CD4-positive, alpha-beta T cell treated with Interleukin-2 at 100 ng/mL for 4 hours (primary cell): ENCODE data around the gene GUCY1B1.

ENCODE experiments used
- DNase-seq: peaks from one replicate; pipeline ENCODE4 v3.0.0-alpha.2; 2020; ENCODE audit warnings: low spot score

GUCY1B1 gene

DNA sequence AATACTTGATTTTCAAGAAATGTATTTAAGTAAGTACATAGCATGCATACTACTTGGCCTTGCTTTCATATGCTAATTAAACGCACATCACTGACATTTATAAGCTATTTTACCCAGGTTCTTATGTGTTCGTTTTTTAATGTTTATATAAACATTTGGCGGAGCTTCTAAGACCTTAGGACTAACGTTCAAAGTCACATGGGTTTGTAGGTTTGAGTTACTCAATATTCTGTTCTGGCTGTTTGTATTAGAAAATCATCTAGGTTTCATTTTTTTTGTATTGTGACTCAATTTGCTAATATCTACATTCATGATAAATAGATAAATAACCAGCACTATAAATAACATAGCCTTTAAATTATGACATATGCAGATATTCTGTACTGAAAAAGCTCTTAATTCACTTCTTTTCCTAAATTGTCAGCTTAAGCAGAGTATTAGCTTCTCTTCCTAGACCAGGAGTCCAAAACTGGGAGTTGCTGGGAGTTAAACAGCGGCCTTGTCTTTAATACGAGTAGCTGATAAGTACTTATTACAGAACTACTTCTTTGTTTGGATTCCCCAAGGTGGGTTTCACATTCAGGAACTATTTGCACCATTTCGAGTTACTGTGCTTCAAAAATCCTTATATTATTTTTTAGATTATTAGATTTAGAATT is 42.0 kb downstream of the GUCY1B1 start:
- DNase-seq, result no peak

DNA sequence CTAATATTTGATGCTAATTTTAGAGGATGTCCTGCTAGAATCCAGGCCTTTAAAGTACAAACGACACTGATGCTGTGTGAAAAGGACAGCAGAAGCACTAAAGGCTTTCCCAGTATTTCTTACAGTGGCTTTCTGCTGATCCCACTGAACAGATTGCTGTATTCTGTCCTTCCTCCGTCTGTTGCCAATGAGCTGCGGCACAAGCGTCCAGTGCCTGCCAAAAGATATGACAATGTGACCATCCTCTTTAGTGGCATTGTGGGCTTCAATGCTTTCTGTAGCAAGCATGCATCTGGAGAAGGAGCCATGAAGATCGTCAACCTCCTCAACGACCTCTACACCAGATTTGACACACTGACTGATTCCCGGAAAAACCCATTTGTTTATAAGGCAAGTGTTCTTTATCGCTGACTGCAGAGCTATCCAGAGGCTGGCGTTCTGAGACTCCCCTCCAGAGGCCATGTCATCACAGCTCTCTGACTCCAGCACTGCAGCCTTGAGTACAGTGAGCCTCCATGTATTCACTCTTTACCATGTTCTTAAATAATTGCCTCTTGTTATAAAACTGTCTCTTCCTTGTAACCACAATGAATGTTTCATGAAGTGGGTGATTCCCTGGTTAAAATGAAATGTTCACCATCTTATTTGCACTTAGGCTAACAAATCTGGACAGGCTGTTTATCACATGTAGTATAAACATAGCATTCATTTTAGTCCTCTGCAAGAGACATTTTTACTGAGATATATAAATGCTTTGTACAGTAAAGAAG is 43.6 kb downstream of the GUCY1B1 start:
- no peak for DNase-seq

DNA sequence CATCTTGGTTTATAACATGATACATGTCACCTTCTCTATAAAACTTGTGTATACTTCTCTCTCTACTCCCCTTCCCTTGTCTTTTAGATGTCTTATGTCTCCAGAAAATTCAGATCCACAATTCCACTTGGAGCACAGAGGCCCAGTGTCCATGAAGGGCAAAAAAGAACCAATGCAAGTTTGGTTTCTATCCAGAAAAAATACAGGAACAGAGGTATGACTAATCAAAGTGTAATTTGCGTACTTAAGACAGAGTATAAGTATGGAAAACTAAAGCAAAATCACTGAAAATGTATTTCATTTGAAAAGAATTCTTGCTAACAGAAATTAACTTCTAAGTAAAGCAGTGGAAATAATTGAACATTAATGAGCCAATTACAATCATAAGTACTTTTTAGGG is 46.2 kb downstream of the GUCY1B1 start:
- DNase-seq, result no peak

DNA sequence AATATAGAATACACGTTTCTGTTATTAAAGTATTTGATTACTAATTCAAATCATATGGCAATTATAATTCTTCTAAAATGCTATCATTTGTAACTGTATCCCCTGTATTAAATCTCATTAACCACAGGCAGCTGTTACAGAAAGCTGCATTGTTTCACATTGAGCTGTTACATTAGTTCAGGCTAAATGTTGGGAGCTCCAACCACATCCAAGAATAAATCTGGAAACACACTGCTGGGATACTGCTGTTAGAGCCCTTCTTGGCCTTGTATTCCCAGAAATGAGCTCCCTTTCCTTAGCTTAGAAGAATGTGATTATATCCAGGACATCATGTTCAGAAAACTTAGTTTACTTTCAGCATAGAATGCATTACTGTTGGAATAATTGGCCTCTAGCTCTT is 48.2 kb downstream of the GUCY1B1 start:
- DNase-seq, result no peak

DNA sequence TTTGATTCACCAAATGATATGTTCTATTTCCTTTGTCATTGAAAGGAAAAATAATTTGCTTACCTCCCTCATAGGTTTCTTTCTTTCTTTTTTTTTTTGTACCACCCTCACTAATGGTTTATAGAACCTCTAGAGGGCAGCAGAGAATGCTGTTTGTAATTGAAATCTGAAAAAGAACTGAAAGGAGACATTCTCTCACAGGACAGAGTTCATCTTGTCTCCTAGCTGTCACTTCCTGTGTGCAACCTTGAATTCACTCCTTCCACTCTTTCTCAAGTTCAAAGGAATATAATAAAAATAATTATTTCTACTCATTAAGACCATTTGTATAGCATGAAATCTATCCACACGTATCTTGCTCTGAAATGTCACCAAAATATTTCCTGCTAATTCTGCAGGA is 51.0 kb downstream of the GUCY1B1 start:
- peak; percentile 37 for DNase-seq

DNA sequence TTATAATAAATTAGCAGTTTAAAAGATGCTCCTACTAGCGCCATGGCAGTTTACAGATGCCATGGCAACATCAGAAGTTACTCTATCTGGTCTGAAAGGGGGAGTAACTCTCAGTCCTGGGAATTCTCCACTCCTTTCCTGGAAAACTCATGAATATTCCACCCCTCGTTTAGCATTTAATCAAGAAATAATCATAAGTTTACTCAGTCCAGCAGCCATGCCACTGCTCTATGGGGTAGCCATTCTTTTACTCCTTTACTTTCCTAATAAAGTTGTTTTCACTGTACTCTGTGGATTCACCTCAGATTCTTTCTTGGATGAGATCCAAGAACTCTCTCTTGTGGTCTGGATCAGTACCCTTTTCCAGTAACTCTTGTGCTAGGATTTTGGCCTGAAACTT is 52.3 kb downstream of the GUCY1B1 start:
- no peak for DNase-seq

DNA sequence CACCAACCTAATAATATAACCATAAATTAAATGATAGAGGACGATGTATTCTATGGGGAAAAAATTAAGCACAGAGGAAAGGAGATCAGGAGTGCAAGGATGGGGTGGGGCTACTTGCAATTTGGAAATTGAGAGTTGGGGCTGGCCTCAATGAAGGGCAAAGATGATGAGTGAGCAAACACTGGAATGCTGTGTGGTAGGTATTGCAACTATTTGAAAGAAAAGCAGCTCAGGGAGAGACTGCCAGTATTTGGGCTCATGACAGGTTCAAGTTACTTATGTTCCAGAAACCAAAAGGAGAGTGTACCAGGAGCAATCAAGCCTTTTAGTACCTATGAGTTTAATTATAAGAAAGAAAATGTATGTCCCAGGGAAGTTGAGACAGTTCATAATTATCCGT is 59.8 kb downstream of the GUCY1B1 start:
- DNase-seq, result no peak

DNA sequence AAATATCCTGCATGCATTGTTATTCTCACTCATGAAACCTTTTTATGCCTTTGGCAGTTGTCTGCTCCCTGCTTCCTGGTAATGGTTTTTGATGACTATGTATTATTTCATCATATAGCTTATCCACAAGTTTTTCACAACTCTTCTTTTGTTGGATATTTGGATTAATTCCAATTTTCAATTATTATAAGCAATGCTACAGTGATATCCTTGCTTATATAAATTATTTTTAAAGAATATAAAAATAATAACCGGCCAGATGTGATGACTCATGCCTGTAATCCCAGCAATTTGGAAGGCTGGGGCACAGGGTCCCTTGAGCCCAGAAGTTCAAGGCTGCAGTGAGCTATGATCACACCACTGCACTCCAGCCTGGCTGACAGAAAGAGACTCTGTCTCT is 60.2 kb downstream of the GUCY1B1 start:
- DNase-seq, result no peak

DNA sequence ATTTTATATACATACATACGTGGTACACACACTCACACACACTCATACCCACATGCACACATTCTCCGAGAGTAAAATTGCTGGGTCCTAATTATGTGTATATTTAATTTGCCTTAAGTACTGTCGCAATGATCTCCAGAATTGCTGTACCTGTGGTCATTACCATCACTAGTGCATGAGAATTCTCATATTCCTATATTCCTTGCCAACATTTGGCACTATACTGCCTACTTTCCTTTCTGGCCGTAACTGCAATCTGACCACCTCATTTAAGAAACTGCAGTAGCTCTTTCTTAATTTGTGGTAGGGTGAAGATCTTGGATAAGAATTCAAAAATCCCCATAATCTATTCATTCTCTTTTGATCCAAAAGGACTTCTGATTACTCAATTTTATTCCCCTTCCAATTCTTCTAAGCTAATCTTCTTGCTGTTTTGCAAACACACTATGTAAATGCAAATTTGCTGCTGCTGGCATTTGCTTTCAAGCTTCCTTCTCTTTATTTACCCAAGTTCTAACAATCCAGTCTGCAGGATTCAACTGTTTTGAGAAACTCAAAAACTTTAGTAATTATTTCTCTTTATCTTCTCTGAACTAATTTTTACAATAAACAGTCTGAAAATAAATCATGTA is 62.2 kb downstream of the GUCY1B1 start:
- DNase-seq, result no peak

DNA sequence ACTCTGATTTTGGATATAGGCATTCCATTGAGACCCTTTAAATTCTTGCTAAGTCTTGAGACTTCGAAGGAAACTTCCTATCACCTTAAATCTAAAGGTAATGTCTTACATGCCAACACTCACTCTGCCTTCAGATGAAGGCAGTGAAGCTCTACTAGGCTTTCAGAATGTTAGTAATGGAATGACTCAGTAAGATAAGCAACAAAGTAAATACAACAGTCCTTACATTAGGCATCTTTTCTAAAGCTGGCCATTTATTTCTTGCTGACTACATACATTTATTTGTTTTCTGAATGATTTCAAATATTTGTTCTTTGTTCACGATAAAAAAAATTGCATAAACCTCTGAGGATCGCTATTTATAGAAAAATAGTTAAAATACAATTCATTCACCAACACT is 63.8 kb downstream of the GUCY1B1 start:
- no peak for DNase-seq

DNA sequence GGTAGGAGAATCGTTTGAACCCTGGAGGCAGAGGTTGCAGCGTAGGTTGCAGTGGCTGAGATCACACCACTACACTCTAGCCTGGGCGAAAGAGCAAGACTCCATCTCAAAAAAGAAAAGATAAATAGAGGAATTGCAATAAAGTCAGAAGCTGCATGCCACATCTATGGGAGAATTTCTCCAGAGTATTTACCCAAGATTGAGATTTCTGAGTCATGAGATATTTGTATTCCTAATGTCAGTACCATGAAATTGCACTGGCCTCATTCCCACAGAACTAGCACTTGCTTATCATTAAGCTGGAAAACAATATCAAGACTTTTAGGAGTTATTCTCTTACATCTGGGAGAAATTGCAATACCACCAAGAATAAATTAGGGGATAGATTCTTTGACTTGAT is 69.8 kb downstream of the GUCY1B1 start:
- no peak for DNase-seq

DNA sequence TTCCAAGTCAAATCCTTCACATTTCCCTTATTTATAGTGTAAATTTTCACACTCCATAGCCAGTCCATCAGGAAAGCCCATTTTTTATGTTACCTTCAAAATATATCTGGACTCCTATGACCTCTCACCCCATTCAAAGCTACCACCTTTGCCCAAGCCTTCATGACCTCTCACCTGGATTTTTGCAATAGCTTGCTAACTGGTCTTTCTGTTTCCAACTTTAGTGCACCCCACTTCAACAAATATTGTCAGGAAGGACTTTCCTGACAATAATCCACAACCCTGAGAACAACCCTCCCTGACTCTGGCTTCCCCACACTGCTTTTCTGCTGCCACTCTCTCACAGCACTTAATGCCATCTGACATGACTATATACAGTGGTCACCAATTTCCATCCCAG is 73.8 kb downstream of the GUCY1B1 start:
- DNase-seq, result no peak

DNA sequence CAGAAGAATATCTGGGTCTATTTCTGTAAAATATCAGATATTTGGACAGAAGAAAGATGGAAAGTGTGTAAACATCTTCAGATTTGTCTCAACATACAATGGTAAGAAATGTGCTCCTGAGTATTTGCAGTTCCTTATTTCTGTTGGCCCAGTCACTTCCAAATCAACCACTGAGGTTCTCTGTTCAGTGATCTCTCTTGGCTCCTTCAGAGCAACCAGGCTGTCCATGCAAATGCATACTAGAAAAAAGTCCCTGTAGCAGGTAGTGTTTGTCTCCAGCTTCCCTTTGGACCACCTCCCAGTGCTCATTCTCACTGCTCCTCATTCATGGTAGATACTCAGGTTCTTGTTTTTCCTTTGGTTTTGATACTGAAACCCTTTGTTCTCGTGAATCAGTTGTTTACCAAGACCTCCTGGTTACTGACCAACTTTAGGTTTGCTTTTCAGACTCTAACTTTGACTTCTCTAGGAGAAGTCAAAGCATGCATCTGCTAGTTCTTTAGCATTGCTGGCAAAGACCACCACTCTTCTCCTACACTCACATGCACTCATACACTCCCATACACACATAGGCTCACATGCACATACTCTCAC is 78.5 kb downstream of the GUCY1B1 start:
- DNase-seq, result no peak

DNA sequence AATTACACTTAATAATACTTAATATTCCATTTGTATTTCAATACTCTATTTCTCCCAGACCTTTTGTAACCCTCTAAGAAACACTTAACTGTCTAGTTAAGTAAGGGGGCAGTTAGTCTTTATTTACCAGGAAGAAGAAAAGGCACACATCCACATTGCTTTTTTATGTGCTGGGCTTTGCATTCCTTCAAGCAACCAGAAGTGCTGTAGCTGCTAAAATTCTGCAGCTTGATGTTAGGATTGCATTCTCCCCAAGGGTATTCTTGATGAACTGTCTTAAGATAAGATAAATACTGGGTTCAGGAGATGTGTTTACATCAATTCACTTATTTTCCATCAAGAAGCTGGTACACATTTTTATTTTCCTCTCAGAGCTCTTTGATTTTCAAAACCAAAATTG is 83.3 kb downstream of the GUCY1B1 start:
- no peak for DNase-seq

DNA sequence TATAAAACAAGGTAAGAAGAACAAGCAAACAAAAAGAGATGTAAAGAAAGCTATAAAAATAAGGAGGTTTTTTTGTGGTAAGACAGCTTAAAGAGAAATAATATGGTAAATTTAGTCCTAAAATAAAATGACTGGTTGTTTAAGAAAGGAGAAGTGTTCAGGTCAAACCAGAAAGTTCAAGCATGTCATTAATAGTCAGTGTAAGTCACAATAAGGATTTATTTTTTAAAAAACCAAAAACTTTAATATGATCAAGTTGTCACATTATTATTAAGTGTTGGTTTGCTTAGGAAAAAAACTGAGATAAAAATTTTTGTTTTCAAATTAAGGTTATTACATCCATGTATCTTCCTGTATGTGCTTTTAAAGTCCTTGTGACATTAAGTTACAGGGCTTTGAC is 88.1 kb downstream of the GUCY1B1 start:
- DNase-seq, result no peak

DNA sequence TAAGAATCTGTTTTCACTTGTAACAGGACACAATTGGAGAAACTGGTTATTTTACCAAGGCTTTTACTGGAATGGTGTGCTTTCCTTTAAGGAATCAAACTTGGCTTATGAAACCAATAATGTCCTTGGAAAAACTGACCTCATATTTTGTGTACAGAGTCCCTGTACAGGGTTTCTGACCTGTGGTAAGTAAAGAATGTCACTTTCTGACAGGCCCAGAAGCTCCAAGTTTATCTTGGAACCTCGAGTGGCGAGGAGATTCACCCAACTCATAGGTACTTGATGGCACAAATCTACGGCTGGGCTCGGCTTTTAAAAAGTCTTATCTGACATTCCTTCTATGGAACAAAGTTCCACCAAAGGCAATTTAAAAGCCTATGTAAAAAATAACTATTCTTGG is 90.2 kb downstream of the GUCY1B1 start:
- no peak for DNase-seq

DNA sequence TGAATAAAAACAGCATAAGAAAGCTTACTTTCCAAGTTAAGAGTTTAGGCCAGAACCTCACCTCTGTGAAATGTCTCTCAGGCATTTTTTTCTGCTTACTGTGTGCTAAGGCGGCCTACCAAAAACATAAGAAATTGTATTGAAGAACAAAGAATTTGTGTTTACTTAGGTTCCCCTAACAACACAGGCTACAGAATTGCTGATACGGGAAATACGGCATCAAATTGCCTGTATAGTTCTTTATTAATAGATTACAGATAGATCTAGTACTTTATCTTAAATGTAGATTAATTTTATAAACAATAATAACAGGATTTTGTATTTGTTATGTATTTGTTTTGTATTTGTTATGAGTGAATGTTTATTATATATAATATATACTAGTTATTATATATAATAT is 94.4 kb downstream of the GUCY1B1 start:
- no peak for DNase-seq

DNA sequence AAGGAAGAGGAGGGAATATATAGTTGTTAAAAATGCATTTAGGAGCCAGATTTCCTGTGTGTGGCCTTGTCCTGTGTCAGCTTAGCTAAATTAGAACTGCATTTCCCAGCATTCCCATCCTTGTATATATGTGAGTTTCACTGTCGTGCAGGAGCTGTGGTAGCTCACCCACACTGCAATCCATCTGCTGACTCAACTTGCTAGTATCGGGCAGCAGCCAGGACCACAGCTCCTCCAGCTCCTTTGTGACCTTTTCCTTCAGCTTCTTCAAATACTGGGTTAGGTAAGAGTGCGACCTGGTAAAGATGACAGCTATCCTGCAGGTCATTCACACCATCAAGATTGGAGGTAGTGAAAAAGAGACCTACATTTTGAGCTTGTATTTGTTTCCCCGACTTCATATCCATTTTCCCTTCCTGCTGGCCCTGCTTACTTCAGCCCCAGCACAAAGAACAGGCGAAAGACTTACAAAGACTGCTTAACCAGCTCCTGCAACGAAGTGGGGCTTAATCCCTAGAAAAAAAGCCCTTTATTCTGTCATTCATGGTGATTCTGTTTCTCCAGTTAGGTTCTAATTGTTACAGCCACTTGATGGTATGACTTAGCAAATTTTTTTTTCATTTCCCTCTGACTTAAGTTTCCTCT is 95.9 kb downstream of the GUCY1B1 start:
- no peak for DNase-seq

DNA sequence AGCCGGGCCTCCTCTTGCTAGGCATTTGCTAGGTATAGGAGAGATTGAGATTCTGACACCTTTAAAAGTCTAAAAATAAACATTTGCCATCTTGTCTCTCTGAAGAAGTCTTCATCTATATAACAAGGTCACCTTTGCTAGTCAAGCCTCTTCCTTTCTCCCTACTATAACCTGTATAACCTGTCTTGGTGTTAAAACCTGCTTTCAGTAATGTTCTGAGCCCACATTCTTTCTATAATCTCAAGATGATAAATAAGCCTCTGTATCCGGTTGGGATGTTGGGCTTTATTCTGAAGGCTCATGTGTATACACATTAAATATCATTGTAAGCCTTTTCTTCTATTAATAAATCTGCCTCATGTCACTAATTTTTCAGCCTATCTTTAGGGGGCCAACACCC is 97.1 kb downstream of the GUCY1B1 start:
- DNase-seq, result no peak
